Stimulated activated CD4-positive, alpha-beta T cell treated with anti-CD3 and anti-CD28 coated beads, Interleukin-4, amount 100 ng/mL, for 48 hours (primary cell): ENCODE results near the gene SLC11A1.

Source experiments
- DNase-seq, 2 donors: peaks; one replicate each; pipeline ENCODE4 v3.0.0-alpha.2; 2020; ENCODE audit warnings: low read depth in 2 of 2

The SLC11A1 gene

GRCh38 chr2:218367415-218368149, 14.5 kb upstream of the SLC11A1 start:
- peak; percentile 51 to 69 for DNase-seq

GRCh38 chr2:218368150-218368528, 13.9 kb upstream of the SLC11A1 start:
- no peak for DNase-seq

GRCh38 chr2:218368621-218369153, 13.4 kb upstream of the SLC11A1 start:
- DNase-seq: no peak

- DNase-seq: no peak
Measured at GRCh38 chr2:218369330-218369729, 12.7 kb upstream of the SLC11A1 start.

GRCh38 chr2:218370410-218371063, 11.5 kb upstream of the SLC11A1 start:
- no peak for DNase-seq

GRCh38 chr2:218371983-218372350, 10.1 kb upstream of the SLC11A1 start:
- no peak for DNase-seq

- no peak for DNase-seq
Measured at GRCh38 chr2:218374795-218375194, 7.3 kb upstream of the SLC11A1 start.

GRCh38 chr2:218375212-218375611, 6.9 kb upstream of the SLC11A1 start:
- no peak for DNase-seq

- no peak for DNase-seq
Measured at GRCh38 chr2:218378053-218378452, 4.0 kb upstream of the SLC11A1 start.

GRCh38 chr2:218382785-218383184, 712 bp downstream of the SLC11A1 start:
- no peak for DNase-seq

GRCh38 chr2:218383892-218384519, 1.9 kb downstream of the SLC11A1 start:
- no peak for DNase-seq

- DNase-seq: no peak
Measured at GRCh38 chr2:218384975-218385374, 2.9 kb downstream of the SLC11A1 start.

GRCh38 chr2:218386505-218387368, 4.7 kb downstream of the SLC11A1 start:
- DNase-seq: no peak

GRCh38 chr2:218387369-218388194, 5.5 kb downstream of the SLC11A1 start:
- no peak for DNase-seq

GRCh38 chr2:218389333-218390150, 7.5 kb downstream of the SLC11A1 start:
- DNase-seq: no peak

GRCh38 chr2:218391202-218391601, 9.1 kb downstream of the SLC11A1 start:
- no peak for DNase-seq

- DNase-seq: no peak
Measured at GRCh38 chr2:218392459-218392858, 10.4 kb downstream of the SLC11A1 start.

GRCh38 chr2:218392891-218393462, 10.9 kb downstream of the SLC11A1 start:
- no peak for DNase-seq

GRCh38 chr2:218393750-218394290, 11.7 kb downstream of the SLC11A1 start:
- no peak for DNase-seq
